Neural progenitor cell (in vitro differentiated cells): Measurements from ENCODE around the gene TRIM44. TPM values are rescaled to one million over a fixed set of nuclear protein-coding genes. Genes with fewer than 3 reads are reported as not detected.

ENCODE experiments used
- DNase-seq: peaks from one replicate; pipeline ENCODE4 v3.0.0-alpha.2; 2016; ENCODE audit warnings: low spot score
- H2AFZ ChIP-seq: fragments of 200-600 bp; sonication (generic); replicated peaks from 2 replicates; pipeline ENCODE4 v1.6.1; 2016; ENCODE audit warnings: antibody characterized with exemption
- H3F3A ChIP-seq: fragments of 200-600 bp; sonication (generic); 2 replicates; pipeline ENCODE4 v1.6.1; 2016; ENCODE audit warnings: antibody characterized with exemption, low read depth
- H3K27ac ChIP-seq: fragments of 200-600 bp; sonication (generic); 2 replicates; pipeline ENCODE4 v1.5.1; 2016; ENCODE audit warnings: mild to moderate bottlenecking
- H3K27me3 ChIP-seq: fragments of 200-600 bp; sonication (generic); 2 replicates; pipeline ENCODE4 v1.6.1; 2016; ENCODE audit warnings: mild to moderate bottlenecking, moderate library complexity
- H3K36me3 ChIP-seq: fragments of 200-600 bp; sonication (generic); 2 replicates; pipeline ENCODE4 v1.5.1; 2016
- H3K4me1 ChIP-seq: fragments of 200-600 bp; sonication (generic); 2 replicates; pipeline ENCODE4 v1.6.1; 2016; ENCODE audit warnings: mixed run types
- H3K4me2 ChIP-seq: fragments of 200-600 bp; sonication (generic); 2 replicates; pipeline ENCODE4 v1.6.1; 2016
- H3K4me3 ChIP-seq: fragments of 200-600 bp; sonication (generic); 2 replicates; pipeline ENCODE4 v1.5.1; 2016
- H3K79me2 ChIP-seq: fragments of 200-600 bp; sonication (generic); 2 replicates; pipeline ENCODE4 v1.6.1; 2016; ENCODE audit warnings: low read depth
- H3K9ac ChIP-seq: fragments of 200-600 bp; sonication (generic); 2 replicates; pipeline ENCODE4 v1.6.1; 2016
- H3K9me3 ChIP-seq: fragments of 200-600 bp; sonication (generic); 2 replicates; pipeline ENCODE4 v1.5.1; 2016; ENCODE audit warnings: low read depth
- H4K20me1 ChIP-seq: fragments of 200-600 bp; sonication (generic); 2 replicates; pipeline ENCODE4 v1.6.1; 2016; ENCODE audit warnings: low read depth
- H3K27ac Mint-ChIP-seq: 3 replicates; pipeline ENCODE4 v1.8.0; 2021; ENCODE audit warnings: mixed read lengths
- H3K27me3 Mint-ChIP-seq: 2 replicates; pipeline ENCODE4 v1.8.0; 2022; ENCODE audit warnings: low read depth, mild to moderate bottlenecking, inconsistent platforms, moderate library complexity, mixed read lengths; ENCODE audit not compliant: insufficient read depth
- H3K36me3 Mint-ChIP-seq: 3 replicates; pipeline ENCODE4 v1.8.0; 2021; ENCODE audit warnings: mixed read lengths
- H3K4me1 Mint-ChIP-seq: 3 replicates; pipeline ENCODE4 v1.8.0; 2021; ENCODE audit warnings: mixed read lengths
- H3K4me3 Mint-ChIP-seq: 3 replicates; pipeline ENCODE4 v1.8.0; 2021; ENCODE audit warnings: mild to moderate bottlenecking, moderate library complexity, mixed read lengths
- H3K9me3 Mint-ChIP-seq: 3 replicates; pipeline ENCODE4 v1.8.0; 2020; ENCODE audit warnings: mixed read lengths
- CTCF ChIP-seq: fragments of 200-600 bp; sonication (generic); IDR thresholded peaks from 2 replicates; pipeline ENCODE4 v1.5.1; 2017; ENCODE audit warnings: antibody characterized with exemption, mild to moderate bottlenecking
- EZH2 ChIP-seq: fragments of 200-600 bp; sonication (generic); IDR thresholded peaks from 2 replicates; pipeline ENCODE4 v1.6.1; 2017; ENCODE audit warnings: antibody characterized with exemption, mild to moderate bottlenecking, moderate library complexity
- EZH2phosphoT487 ChIP-seq: fragments of 200-600 bp; sonication (generic); IDR thresholded peaks from 2 replicates; pipeline ENCODE4 v1.6.1; 2017; ENCODE audit warnings: antibody characterized with exemption
- total RNA-seq: library from RNA; depleted of rRNA; stranded (reverse); fragments of >200 nt; gene quantifications from 2 replicates; pipeline ENCODE4 v1.2.3, GENCODE V29; 2015; ENCODE audit warnings: low replicate concordance

The TRIM44 gene
- total RNA-seq, 1 donor from 2014 or later = 44.1 TPM

GRCh38 chr11:35794850-35795249 lies 132.3 kb downstream of the TRIM44 start:
- Histone ChIP-seq H4K20me1 (no peaks in the 10 kb centered on the region), H3K79me2 (no peaks in the 10 kb centered on the region), H3K9me3 (no peaks in the 10 kb centered on the region), H3K4me3 (no peak overlapping the region), H3K9ac (no peak overlapping the region), H3K4me2 (no peak overlapping the region), H3K27ac (no peak overlapping the region), H3K4me1 (no peaks in the 10 kb centered on the region), H3F3A (no peaks in the 10 kb centered on the region), H3K27me3 (no peaks in the 10 kb centered on the region), H2AFZ (no peak overlapping the region), H3K36me3 (no peaks in the 10 kb centered on the region)
- no peak overlapping the region for H3K4me3 Mint-ChIP-seq
- peaks cover 5% of the 10 kb centered on the region for H3K4me1 Mint-ChIP-seq
- H3K36me3 Mint-ChIP-seq = peaks cover 6% of the 10 kb centered on the region
- TF ChIP-seq CTCF = no peak
- TF ChIP-seq EZH2 = no peak
- no peak for TF ChIP-seq EZH2phosphoT487
- DNase-seq = no peak
- peaks cover 2% of the 10 kb centered on the region for H3K27me3 Mint-ChIP-seq
- no peak overlapping the region for H3K27ac Mint-ChIP-seq
- H3K9me3 Mint-ChIP-seq = no peaks in the 10 kb centered on the region

GRCh38 chr11:35796562-35796961 lies 134.0 kb downstream of the TRIM44 start:
- no peak overlapping the region for H3K27ac ChIP-seq
- peaks cover 16% of the 10 kb centered on the region for H3K4me1 Mint-ChIP-seq

GRCh38 chr11:35798423-35798822 lies 135.8 kb downstream of the TRIM44 start:
- H3F3A ChIP-seq = no peaks in the 10 kb centered on the region
- TF ChIP-seq EZH2phosphoT487 (no peak), EZH2 (no peak), CTCF (no peak)
- H3K9ac ChIP-seq = no peak overlapping the region
- H4K20me1 ChIP-seq = no peaks in the 10 kb centered on the region
- no peak overlapping the region for H3K4me2 ChIP-seq
- no peaks in the 10 kb centered on the region for H3K79me2 ChIP-seq
- no peak overlapping the region for H3K4me3 Mint-ChIP-seq
- no peak overlapping the region for H3K4me3 ChIP-seq
- H3K4me1 ChIP-seq = peaks cover 7% of the 10 kb centered on the region
- H3K9me3 ChIP-seq = no peaks in the 10 kb centered on the region
- no peak for DNase-seq
- H2AFZ ChIP-seq = no peak overlapping the region
- H3K27me3 ChIP-seq = no peaks in the 10 kb centered on the region
- no peaks in the 10 kb centered on the region for H3K36me3 ChIP-seq
- no peak overlapping the region for H3K27ac Mint-ChIP-seq
- peaks cover 2% of the 10 kb centered on the region for H3K9me3 Mint-ChIP-seq
- peaks cover 8% of the 10 kb centered on the region for H3K36me3 Mint-ChIP-seq
- peaks cover 16% of the 10 kb centered on the region for H3K4me1 Mint-ChIP-seq
- H3K27ac ChIP-seq = no peak overlapping the region
- peaks cover 3% of the 10 kb centered on the region for H3K27me3 Mint-ChIP-seq

More at GRCh38 chr11:35796562-35796961, 134.0 kb downstream of the TRIM44 start:
- Histone ChIP-seq H4K20me1 (no peaks in the 10 kb centered on the region), H3K4me1 (peaks cover 7% of the 10 kb centered on the region), H2AFZ (no peak overlapping the region), H3K4me3 (no peak overlapping the region), H3K4me2 (no peak overlapping the region), H3K27me3 (no peaks in the 10 kb centered on the region), H3K9me3 (no peaks in the 10 kb centered on the region), H3K36me3 (no peaks in the 10 kb centered on the region), H3K79me2 (no peaks in the 10 kb centered on the region), H3K9ac (no peak overlapping the region), H3F3A (no peaks in the 10 kb centered on the region)
- DNase-seq = no peak
- Mint-ChIP-seq H3K27me3 (peaks cover 3% of the 10 kb centered on the region), H3K9me3 (peaks cover 2% of the 10 kb centered on the region), H3K36me3 (peaks cover 8% of the 10 kb centered on the region), H3K27ac (no peak overlapping the region), H3K4me3 (no peak overlapping the region)
- TF ChIP-seq EZH2phosphoT487 (no peak), EZH2 (no peak), CTCF (no peak)
